D721Med (cell line): ENCODE data around the gene CALN1.

ENCODE experiments used
- DNase-seq: peaks from one replicate; pipeline ENCODE4 v3.0.0; 2011; ENCODE audit warnings: low spot score; ENCODE audit not compliant: insufficient read length
- FAIRE-seq: peaks from 2 replicates; lab custom pipeline; 2011; peaks lifted over from hg19 to GRCh38; lab: Jason Lieb, UNC
- TF ChIP-seq, protein P1 (sequence below): IDR thresholded peaks from 2 replicates; pipeline ENCODE4 v1.5.1; 2012; ENCODE audit warnings: mild to moderate bottlenecking, control low read depth; ENCODE audit not compliant: insufficient read depth; ENCODE audit errors: missing control alignments

The CALN1 gene

DNA sequence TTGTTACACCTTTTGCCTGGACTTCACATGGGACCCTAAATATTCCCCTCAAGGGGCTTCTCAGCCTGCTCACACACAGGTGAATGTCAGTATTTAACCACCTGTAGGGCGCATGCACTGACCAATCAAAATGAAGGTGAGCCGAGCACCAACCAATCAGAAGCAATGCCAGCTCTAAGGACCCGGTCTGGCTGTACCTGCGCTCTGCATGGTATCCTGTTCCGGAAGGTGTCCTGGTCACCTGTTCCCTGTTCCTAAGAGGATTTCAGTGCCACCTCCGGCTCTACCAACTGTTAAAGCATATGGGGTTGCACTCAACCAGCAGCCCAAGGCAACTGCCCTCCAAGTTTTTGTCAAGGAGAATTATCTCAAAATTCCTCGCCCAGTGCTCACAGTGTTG is 18.4 kb upstream of the CALN1 start:
- DNase-seq = no peak
- no peak for FAIRE-seq

DNA sequence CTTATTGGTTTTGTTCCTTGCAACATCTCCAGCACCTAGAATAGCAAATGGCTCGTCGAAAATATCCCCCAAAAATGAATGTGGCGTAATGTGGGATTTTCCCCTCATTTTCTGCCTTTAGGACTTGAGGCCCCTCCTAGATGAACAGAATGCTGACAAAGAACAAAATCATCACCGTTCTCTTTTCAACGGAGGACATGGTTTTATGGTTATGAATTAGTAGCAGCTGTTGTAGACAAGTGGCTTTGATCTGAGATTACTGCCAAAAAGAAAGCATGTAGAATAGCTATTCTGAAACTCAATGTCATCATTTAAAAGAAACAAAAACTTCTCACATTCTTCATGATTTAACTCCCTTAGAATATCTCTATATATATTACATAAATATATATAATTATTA is 17.2 kb upstream of the CALN1 start:
- TF ChIP-seq, protein P1, sequence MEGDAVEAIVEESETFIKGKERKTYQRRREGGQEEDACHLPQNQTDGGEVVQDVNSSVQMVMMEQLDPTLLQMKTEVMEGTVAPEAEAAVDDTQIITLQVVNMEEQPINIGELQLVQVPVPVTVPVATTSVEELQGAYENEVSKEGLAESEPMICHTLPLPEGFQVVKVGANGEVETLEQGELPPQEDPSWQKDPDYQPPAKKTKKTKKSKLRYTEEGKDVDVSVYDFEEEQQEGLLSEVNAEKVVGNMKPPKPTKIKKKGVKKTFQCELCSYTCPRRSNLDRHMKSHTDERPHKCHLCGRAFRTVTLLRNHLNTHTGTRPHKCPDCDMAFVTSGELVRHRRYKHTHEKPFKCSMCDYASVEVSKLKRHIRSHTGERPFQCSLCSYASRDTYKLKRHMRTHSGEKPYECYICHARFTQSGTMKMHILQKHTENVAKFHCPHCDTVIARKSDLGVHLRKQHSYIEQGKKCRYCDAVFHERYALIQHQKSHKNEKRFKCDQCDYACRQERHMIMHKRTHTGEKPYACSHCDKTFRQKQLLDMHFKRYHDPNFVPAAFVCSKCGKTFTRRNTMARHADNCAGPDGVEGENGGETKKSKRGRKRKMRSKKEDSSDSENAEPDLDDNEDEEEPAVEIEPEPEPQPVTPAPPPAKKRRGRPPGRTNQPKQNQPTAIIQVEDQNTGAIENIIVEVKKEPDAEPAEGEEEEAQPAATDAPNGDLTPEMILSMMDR = no peak
- FAIRE-seq = no peak
- no peak for DNase-seq

More for the DNA sequence above, 18.4 kb upstream of the CALN1 start:
- TF ChIP-seq, protein P1 = no peak

DNA sequence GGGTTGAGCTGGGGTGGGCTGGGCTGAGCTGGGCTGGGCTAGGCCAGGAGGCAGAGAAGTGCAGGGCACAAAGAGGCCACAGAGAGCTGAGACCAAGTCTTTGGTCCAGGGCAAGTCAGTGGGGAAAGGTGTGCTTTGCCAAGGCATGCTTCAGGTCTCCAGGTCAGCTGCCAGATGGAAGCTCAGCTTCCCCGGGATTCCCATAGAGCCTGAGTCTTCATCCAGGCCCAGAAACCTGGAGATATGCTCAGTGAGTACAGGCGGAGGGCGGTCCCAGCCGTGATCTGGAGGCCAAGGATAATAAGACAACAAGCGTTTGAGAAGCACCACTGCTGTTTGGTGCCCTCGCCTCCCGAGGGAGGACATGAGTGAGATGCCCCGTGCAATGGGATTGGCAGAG is 4.7 kb upstream of the CALN1 start:
- no peak for FAIRE-seq
- DNase-seq = no peak
- TF ChIP-seq, protein P1 = no peak

DNA sequence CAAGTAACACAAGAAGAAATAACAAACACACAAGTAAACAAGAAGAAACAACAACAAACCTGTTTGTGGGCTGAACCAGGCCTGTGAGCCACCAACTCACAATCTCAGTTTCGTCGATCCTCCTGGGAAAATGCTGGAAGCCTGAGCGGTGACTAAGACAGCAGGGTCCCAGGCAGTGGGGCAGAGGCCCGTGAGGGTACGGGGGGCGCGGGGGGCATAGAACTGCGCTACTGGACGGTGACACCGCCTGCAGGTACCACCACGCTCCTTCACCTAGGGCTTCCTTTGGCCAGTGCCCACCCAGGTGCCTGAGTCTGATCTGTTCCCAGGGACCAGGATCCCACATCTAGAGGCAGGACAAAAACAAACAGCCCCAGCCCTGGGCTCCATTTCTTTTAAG is 3.4 kb upstream of the CALN1 start:
- TF ChIP-seq, protein P1 = no peak
- FAIRE-seq (no peak), DNase-seq (no peak)

DNA sequence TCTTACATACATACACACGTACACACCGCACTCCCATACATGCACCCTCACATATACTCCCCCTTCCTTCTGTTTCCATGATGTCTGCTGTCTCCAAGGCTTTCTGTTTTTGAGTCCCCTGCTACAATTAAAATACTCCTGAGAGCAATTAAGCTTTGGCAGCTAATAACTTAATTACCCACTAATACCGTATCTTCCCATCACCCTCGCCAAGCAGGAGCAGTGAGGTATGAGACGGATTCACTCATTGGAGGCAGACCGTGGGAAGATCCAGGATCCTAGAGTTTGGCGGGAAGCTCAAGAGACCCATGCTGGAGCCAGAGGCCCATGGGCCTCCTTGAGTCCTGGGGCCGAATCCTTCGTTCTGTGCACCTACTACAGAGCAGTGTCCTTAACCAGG is 1.7 kb upstream of the CALN1 start:
- DNase-seq (peak; percentile 35), FAIRE-seq (peak; percentile 75)
- TF ChIP-seq, protein P1 = no peak

DNA sequence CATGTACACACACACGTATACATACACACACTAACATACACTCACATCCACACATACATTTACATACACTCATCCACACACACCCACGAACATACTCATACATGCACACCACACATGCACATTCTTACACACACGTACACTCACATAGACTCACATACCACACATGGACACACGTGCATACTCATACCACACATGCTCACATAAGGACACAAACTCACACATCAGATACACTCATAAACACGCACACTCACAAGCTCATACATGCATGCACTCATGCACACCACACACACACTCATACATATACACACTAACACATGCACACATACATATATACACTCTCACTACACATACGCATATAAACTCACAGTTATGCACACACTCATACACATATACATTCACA is 1.2 kb upstream of the CALN1 start:
- no peak for FAIRE-seq
- TF ChIP-seq, protein P1 = no peak

DNA sequence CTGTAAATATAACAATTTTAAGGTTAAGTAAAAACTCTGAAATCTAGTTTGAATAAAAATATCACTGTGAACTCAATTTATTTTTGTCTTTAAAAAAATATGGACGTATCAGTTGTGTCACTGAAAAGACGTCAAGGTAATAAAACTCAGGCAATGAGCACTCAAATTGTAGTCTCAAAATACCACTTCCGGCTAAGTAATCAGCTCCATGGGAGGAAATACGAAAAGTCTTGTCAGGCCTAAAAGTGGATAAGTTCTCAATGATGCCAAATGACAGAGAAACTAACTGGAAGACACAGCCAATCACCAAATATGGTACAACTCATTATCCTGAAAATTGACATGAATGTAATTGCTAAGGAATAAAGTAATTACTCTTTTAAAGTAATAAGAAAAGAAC is 719 bp downstream of the CALN1 start:
- FAIRE-seq (no peak), DNase-seq (no peak)
- TF ChIP-seq, protein P1 = no peak

More for the DNA sequence above, 1.2 kb upstream of the CALN1 start:
- no peak for DNase-seq
